Measurements from ENCODE around the gene TSEN15.

DNA sequence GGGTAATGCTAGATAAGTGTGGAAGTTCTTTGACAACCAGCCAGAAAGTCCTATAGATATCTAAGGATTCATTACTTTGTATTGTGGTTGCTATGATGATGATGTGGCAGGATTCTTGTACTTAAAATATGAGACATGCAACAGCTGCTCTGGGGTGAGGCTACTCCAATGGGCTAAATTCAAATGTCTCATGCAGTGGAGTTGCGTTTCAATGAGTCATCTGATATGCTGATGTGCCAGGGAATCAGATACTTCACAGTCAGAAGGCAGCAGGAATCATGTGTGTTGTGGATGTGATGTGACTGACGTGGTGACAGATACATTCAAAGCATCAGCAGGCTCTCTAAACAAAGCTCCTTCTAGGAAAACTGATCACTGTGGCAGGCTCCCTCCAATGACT lies 66.5 kb downstream of the TSEN15 start:
- TF ChIP-seq GLIS2 (tag by site-specific recombination; IDR thresholded peaks at IDR 0.05) (no peak), BCL11B (tag by site-specific recombination; IDR thresholded peaks at IDR 0.05; ENCODE audit: low read depth) (no peak), ZNF792 (tag by site-specific recombination; IDR thresholded peaks at IDR 0.05) (no peak), ZNF324 (tag by site-specific recombination; IDR thresholded peaks at IDR 0.05) (no peak), ZNF416 (tag by site-specific recombination; IDR thresholded peaks at IDR 0.05) (no peak), KLF10 (tag by site-specific recombination; IDR thresholded peaks at IDR 0.05) (no peak)
- TF ChIP-seq, protein P1, sequence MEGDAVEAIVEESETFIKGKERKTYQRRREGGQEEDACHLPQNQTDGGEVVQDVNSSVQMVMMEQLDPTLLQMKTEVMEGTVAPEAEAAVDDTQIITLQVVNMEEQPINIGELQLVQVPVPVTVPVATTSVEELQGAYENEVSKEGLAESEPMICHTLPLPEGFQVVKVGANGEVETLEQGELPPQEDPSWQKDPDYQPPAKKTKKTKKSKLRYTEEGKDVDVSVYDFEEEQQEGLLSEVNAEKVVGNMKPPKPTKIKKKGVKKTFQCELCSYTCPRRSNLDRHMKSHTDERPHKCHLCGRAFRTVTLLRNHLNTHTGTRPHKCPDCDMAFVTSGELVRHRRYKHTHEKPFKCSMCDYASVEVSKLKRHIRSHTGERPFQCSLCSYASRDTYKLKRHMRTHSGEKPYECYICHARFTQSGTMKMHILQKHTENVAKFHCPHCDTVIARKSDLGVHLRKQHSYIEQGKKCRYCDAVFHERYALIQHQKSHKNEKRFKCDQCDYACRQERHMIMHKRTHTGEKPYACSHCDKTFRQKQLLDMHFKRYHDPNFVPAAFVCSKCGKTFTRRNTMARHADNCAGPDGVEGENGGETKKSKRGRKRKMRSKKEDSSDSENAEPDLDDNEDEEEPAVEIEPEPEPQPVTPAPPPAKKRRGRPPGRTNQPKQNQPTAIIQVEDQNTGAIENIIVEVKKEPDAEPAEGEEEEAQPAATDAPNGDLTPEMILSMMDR (tag by site-specific recombination; IDR thresholded peaks at IDR 0.05), result no peak

Measured in HEK293 (cell line).